H1 (cell line): ENCODE results near the gene RABL3. TPM values are rescaled to one million over a fixed set of nuclear protein-coding genes. Genes with fewer than 3 reads are reported as not detected.

Source experiments
- CTCF ChIA-PET: fragments of 300-600 bp; sonication (Branson Sonifier 250); formaldehyde crosslinking; loops from one replicate; lab custom pipeline; 2021; ENCODE audit not compliant: partially characterized antibody; lab: Charles Lee
- POLR2A ChIA-PET: fragments of 300-600 bp; sonication (Branson Sonifier 250); formaldehyde crosslinking; loops from one replicate; lab custom pipeline; 2021; ENCODE audit warnings: inconsistent platforms; ENCODE audit not compliant: partially characterized antibody; lab: Charles Lee
- DNase-seq, 2 experiments: peaks; one replicate each; pipeline versions ENCODE4 v3.0.0 to v3.0.0-alpha.2; 2010 to 2022; ENCODE audit warnings: low spot score in 2 of 2, low read depth in 1 of 2, mixed read lengths in 1 of 2
- FAIRE-seq: peaks from 2 replicates; lab custom pipeline; 2011; peaks lifted over from hg19 to GRCh38; lab: Jason Lieb, UNC
- H2AFZ ChIP-seq: 2 replicates; pipeline ENCODE4 v1.8.1; 2012; ENCODE audit warnings: low read length, inconsistent platforms
- H2AK5ac ChIP-seq: 2 replicates; pipeline ENCODE4 v1.6.1; 2013; ENCODE audit warnings: low read depth, low read length
- H2BK120ac ChIP-seq: replicated peaks from 2 replicates; pipeline ENCODE3; 2013; ENCODE audit warnings: low read depth, low read length, inconsistent platforms
- H2BK12ac ChIP-seq: 2 replicates; pipeline ENCODE4 v1.6.1; 2013; ENCODE audit warnings: low read depth, low read length
- H2BK15ac ChIP-seq: 2 replicates; pipeline ENCODE4 v1.6.1; 2013; ENCODE audit warnings: low read length
- H2BK20ac ChIP-seq: 2 replicates; pipeline ENCODE4 v1.6.1; 2013; ENCODE audit warnings: low read length
- H2BK5ac ChIP-seq: 2 replicates; pipeline ENCODE4 v1.6.1; 2013; ENCODE audit warnings: low read depth, low read length
- H3K14ac ChIP-seq: 2 replicates; pipeline ENCODE4 v1.6.1; 2013; ENCODE audit warnings: inconsistent platforms; ENCODE audit not compliant: insufficient read length
- H3K18ac ChIP-seq: 2 replicates; pipeline ENCODE4 v1.6.1; 2013; ENCODE audit warnings: low read length; ENCODE audit errors: extremely low read depth
- H3K23ac ChIP-seq: 2 replicates; pipeline ENCODE4 v1.6.1; 2013; ENCODE audit warnings: inconsistent platforms; ENCODE audit not compliant: insufficient read length
- H3K23me2 ChIP-seq: 2 replicates; pipeline ENCODE4 v1.6.1; 2013; ENCODE audit warnings: low read depth, low read length
- H3K27ac ChIP-seq: 2 replicates; pipeline ENCODE4 v1.6.1; 2011; ENCODE audit warnings: low read depth, low read length, inconsistent platforms
- H3K27me3 ChIP-seq, 4 experiments: replicated peaks in 1 of 4; 1 replicate in 1 of 4; 2 replicates in 3 of 4; pipeline versions ENCODE4 v1.6.1 to v1.8.1; 2011 to 2013; ENCODE audit warnings: low read length in 3 of 4, mild to moderate bottlenecking in 3 of 4, inconsistent platforms in 2 of 4, mixed read lengths in 2 of 4, moderate library complexity in 1 of 4; ENCODE audit not compliant: control insufficient read depth in 3 of 4, insufficient read depth in 3 of 4; ENCODE audit errors: extremely low read depth in 1 of 4
- H3K36me3 ChIP-seq, 4 experiments: 2 replicates each; pipeline versions ENCODE4 v1.6.1 to v1.8.1; 2011 to 2013; ENCODE audit warnings: mild to moderate bottlenecking in 4 of 4, low read length in 3 of 4, moderate library complexity in 2 of 4, control low read depth in 1 of 4, inconsistent platforms in 1 of 4; ENCODE audit not compliant: insufficient read depth in 4 of 4, control insufficient read depth in 2 of 4
- H3K4ac ChIP-seq: replicated peaks from 2 replicates; pipeline ENCODE3; 2013; ENCODE audit warnings: low read length, low read depth, mixed read lengths, inconsistent platforms; ENCODE audit not compliant: insufficient read length
- H3K4me1 ChIP-seq, 4 experiments: replicated peaks in 1 of 4; 1 replicate in 1 of 4; 2 replicates in 3 of 4; pipeline versions ENCODE4 v1.6.1 to v1.8.1; 2011 to 2013; ENCODE audit warnings: low read length in 3 of 4, inconsistent platforms in 2 of 4, mixed read lengths in 1 of 4; ENCODE audit not compliant: insufficient read depth in 4 of 4, control insufficient read depth in 3 of 4
- H3K4me2 ChIP-seq, 2 experiments: 2 replicates each; pipeline versions ENCODE4 v1.6.1 to v1.8.1; 2011 to 2013; ENCODE audit warnings: low read depth in 2 of 2, low read length in 2 of 2, control low read depth in 1 of 2, inconsistent platforms in 1 of 2, mild to moderate bottlenecking in 1 of 2; ENCODE audit not compliant: insufficient read depth in 1 of 2
- H3K4me3 ChIP-seq, 4 experiments: fragments of 200-600, 300-600 bp in 1 of 4; sonication (generic), shearing (Covaris generic), sonication (Bioruptor Twin) in 1 of 4; 2 replicates each; pipeline versions ENCODE4 v1.5.1 to v1.8.1; 2011 to 2016; ENCODE audit warnings: low read length in 4 of 4, low read depth in 3 of 4, control low read depth in 2 of 4, inconsistent platforms in 2 of 4, mild to moderate bottlenecking in 2 of 4, mixed read lengths in 1 of 4, moderate library complexity in 1 of 4; ENCODE audit not compliant: insufficient read depth in 2 of 4; ENCODE audit errors: extremely low read depth in 1 of 4
- H3K56ac ChIP-seq: replicated peaks from 2 replicates; pipeline ENCODE3; 2013; ENCODE audit warnings: low read depth, mild to moderate bottlenecking, mixed read lengths, low read length, inconsistent platforms; ENCODE audit not compliant: insufficient read length
- H3K79me1 ChIP-seq: 2 replicates; pipeline ENCODE4 v1.6.1; 2013; ENCODE audit warnings: low read depth, low read length, control low read depth
- H3K79me2 ChIP-seq, 2 experiments: 2 replicates each; pipeline versions ENCODE4 v1.6.1 to v1.8.1; 2012 to 2013; ENCODE audit warnings: low read length in 2 of 2, mild to moderate bottlenecking in 2 of 2, inconsistent platforms in 1 of 2; ENCODE audit not compliant: insufficient read depth in 2 of 2, control insufficient read depth in 1 of 2
- H3K9ac ChIP-seq, 4 experiments: replicated peaks in 1 of 4; 1 replicate in 1 of 4; 2 replicates in 3 of 4; pipeline versions ENCODE4 v1.6.1 to v1.8.1; 2011 to 2013; ENCODE audit warnings: low read depth in 3 of 4, low read length in 3 of 4, control low read depth in 2 of 4, mild to moderate bottlenecking in 2 of 4, moderate library complexity in 2 of 4, inconsistent platforms in 1 of 4; ENCODE audit errors: extremely low read depth in 1 of 4
- H3K9me3 ChIP-seq, 2 experiments: 2 replicates each; pipeline versions ENCODE4 v1.6.1 to v1.8.1; 2012 to 2013; ENCODE audit warnings: mild to moderate bottlenecking in 2 of 2, moderate library complexity in 2 of 2, control low read depth in 1 of 2, inconsistent platforms in 1 of 2, low read depth in 1 of 2, low read length in 1 of 2, mixed read lengths in 1 of 2; ENCODE audit not compliant: insufficient read depth in 2 of 2
- H4K20me1 ChIP-seq, 2 experiments: replicated peaks in 1 of 2; 2 replicates each; pipeline versions ENCODE3 to v1.8.1; 2011 to 2013; ENCODE audit warnings: inconsistent platforms in 2 of 2, low read length in 2 of 2, mild to moderate bottlenecking in 1 of 2; ENCODE audit not compliant: insufficient read depth in 2 of 2, control insufficient read depth in 1 of 2
- H4K5ac ChIP-seq: 2 replicates; pipeline ENCODE4 v1.6.1; 2013; ENCODE audit warnings: low read length, low read depth, mixed read lengths, inconsistent platforms; ENCODE audit not compliant: insufficient read length
- H4K8ac ChIP-seq: 2 replicates; pipeline ENCODE4 v1.8.0; 2013; ENCODE audit warnings: mild to moderate bottlenecking, moderate library complexity, low read length, inconsistent platforms; ENCODE audit not compliant: insufficient read depth; ENCODE audit errors: extremely low read depth
- H4K91ac ChIP-seq: replicated peaks from 2 replicates; pipeline ENCODE3; 2013; ENCODE audit warnings: low read length, mixed read lengths, inconsistent platforms; ENCODE audit not compliant: insufficient read length
- WGBS, 2 experiments: shearing (Covaris generic) in 1 of 2; methylation state at CpG; one replicate each; pipeline versions ENCODE4 v1.1.6 to v1.1.7; 2013 to 2015; ENCODE audit warnings: low lambda C conversion rate in 2 of 2, mixed read lengths in 2 of 2, inconsistent platforms in 1 of 2, low coverage in 1 of 2, missing lambda C conversion rate in 1 of 2; ENCODE audit not compliant: insufficient replicate concordance in 2 of 2, insufficient coverage in 1 of 2, insufficient read length in 1 of 2; ENCODE audit errors: extremely low coverage in 1 of 2, missing lambda C conversion rate in 1 of 2; 5-methylcytosine and 5-hydroxymethylcytosine counted together
- polyA plus RNA-seq, 7 experiments: library from polyadenylated mRNA; depleted of rRNA in 3 of 7; stranded (reverse) in 5 of 7; unstranded in 2 of 7; fragments of >200 nt in 5 of 7; fragments of 200-250 nt in 2 of 7; gene quantifications; 1 replicate in 5 of 7; 2 replicates in 1 of 7; 4 replicates in 1 of 7; pipeline versions ENCODE4 v1.2.1 to v1.2.3, GENCODE V29; 2011 to 2013; ENCODE audit warnings: missing spikeins in 2 of 7, mixed read lengths in 2 of 7
- total RNA-seq: library from RNA; stranded (reverse); fragmentation: NEBNext Ultra II Directional; extraction: Animal tissue kit (Norgen Biotek cat#: 25700); gene quantifications from 2 replicates; pipeline ENCODE4 v1.2.1, GENCODE V29; 2021

RABL3 gene
- total and polyA plus RNA-seq, 2 of the 8 experiments (the other 6 are each of a cell fraction or from before 2014, with no cell fraction given), result 4.4 to 19.2 TPM

GRCh38 chr3:120681506-120682038 is 60.7 kb downstream of the RABL3 start:
- POLR2A ChIA-PET, result interaction anchor here (1.4 to 1.6 kb wide), 3 partner anchors 9 to 29 kb away, joined by 4 to 5 read pairs (median 5); no protein-coding TSS in a partner anchor
- H2AK5ac ChIP-seq, result no peak overlapping the region
- H3K4me2 ChIP-seq, result no peak overlapping the region
- H3K9me3 ChIP-seq, result no peaks in the 10 kb centered on the region
- no peak overlapping the region for H3K9ac ChIP-seq
- no peaks in the 10 kb centered on the region for H3K23me2 ChIP-seq
- no peaks in the 10 kb centered on the region for H3K79me1 ChIP-seq
- H4K8ac ChIP-seq, result no peak overlapping the region
- H2BK15ac ChIP-seq, result no peak overlapping the region
- peaks cover 2 to 26% (median 3%) of the 10 kb centered on the region in 4 experiments; a peak in 5 of 7 replicates for H3K4me1 ChIP-seq
- H3K14ac ChIP-seq, result no peak overlapping the region
- WGBS, 2 experiments, result 89% methylated on average over 4 of the region's 4 CpGs; no CpG with 5 or more reads in 1 of the 2 experiments
- H4K20me1 ChIP-seq, result no peaks in the 10 kb centered on the region
- no peak overlapping the region for H3K56ac ChIP-seq
- no peak overlapping the region for H3K4me3 ChIP-seq
- no peak overlapping the region for H3K18ac ChIP-seq
- no peak overlapping the region for H3K23ac ChIP-seq
- H3K79me2 ChIP-seq, result no peaks in the 10 kb centered on the region
- no peak overlapping the region for H2BK120ac ChIP-seq
- peak overlapping the region; percentile 10; the same call in 1 of the 2 replicates for H2BK12ac ChIP-seq
- H2AFZ ChIP-seq, result no peak overlapping the region
- DNase-seq (no peak), FAIRE-seq (no peak)
- H3K4ac ChIP-seq, result no peak overlapping the region
- H3K36me3 ChIP-seq, result no peaks in the 10 kb centered on the region; a peak in 1 of 8 replicates
- no peaks in the 10 kb centered on the region for H3K27me3 ChIP-seq
- CTCF ChIA-PET, result interaction anchor here (1.2 to 1.8 kb wide), 2 partner anchors 18 to 112 kb away, joined by 4 to 5 read pairs; no protein-coding TSS in a partner anchor
- H2BK5ac ChIP-seq, result no peak overlapping the region
- H4K5ac ChIP-seq, result no peak overlapping the region
- H3K27ac ChIP-seq, result no peak overlapping the region
- H2BK20ac ChIP-seq, result no peak overlapping the region
- H4K91ac ChIP-seq, result peak overlapping the region; percentile 12
